ENCODE results near the gene SGSM1. TPM values are rescaled to one million over a fixed set of nuclear protein-coding genes. Genes with fewer than 3 reads are reported as not detected.

Gene SGSM1
- total RNA-seq, 1 experiment from 2014 or later = 1.1 TPM

- no peak overlapping the region for H3K4me3 ChIP-seq (ENCODE audit: insufficient read depth, low read depth, low read length)
- H3K36me3 ChIP-seq (replicated peaks; ENCODE audit: control insufficient read depth, insufficient read depth, low read length) = no peaks in the 10 kb centered on the region
- DNase-seq = no peak
Observed at GRCh38 chr22:24930678-24931077, 124.7 kb downstream of the SGSM1 start.

GRCh38 chr22:24935771-24936483 lies 129.9 kb downstream of the SGSM1 start:
- Histone ChIP-seq H3K27me3 (ENCODE audit: control insufficient read depth, insufficient read depth, low read length) (no peaks in the 10 kb centered on the region), H3K4me3 (ENCODE audit: insufficient read depth, low read depth, low read length) (no peak overlapping the region), H3K36me3 (replicated peaks; ENCODE audit: control insufficient read depth, insufficient read depth, low read length) (no peaks in the 10 kb centered on the region)
- no peak for DNase-seq

More at GRCh38 chr22:24930678-24931077, 124.7 kb downstream of the SGSM1 start:
- H3K27me3 ChIP-seq (ENCODE audit: control insufficient read depth, insufficient read depth, low read length) = no peaks in the 10 kb centered on the region

- DNase-seq = peak; percentile 52
- Histone ChIP-seq H3K27me3 (ENCODE audit: control insufficient read depth, insufficient read depth, low read length) (no peaks in the 10 kb centered on the region), H3K36me3 (replicated peaks; ENCODE audit: control insufficient read depth, insufficient read depth, low read length) (no peaks in the 10 kb centered on the region), H3K4me3 (ENCODE audit: insufficient read depth, low read depth, low read length) (no peak overlapping the region)
Observed at GRCh38 chr22:24937114-24937513, 131.1 kb downstream of the SGSM1 start.

- H3K27me3 ChIP-seq (ENCODE audit: control insufficient read depth, insufficient read depth, low read length) = no peaks in the 10 kb centered on the region
- H3K36me3 ChIP-seq (replicated peaks; ENCODE audit: control insufficient read depth, insufficient read depth, low read length) = no peaks in the 10 kb centered on the region
- peak; percentile 80 for DNase-seq
Observed at GRCh38 chr22:24938741-24939341, 132.8 kb downstream of the SGSM1 start.

GRCh38 chr22:24942301-24942700 lies 136.3 kb downstream of the SGSM1 start:
- no peak for DNase-seq
- no peaks in the 10 kb centered on the region for H3K27me3 ChIP-seq (ENCODE audit: control insufficient read depth, insufficient read depth, low read length)
- H3K4me3 ChIP-seq (ENCODE audit: insufficient read depth, low read depth, low read length) = no peak overlapping the region
- no peaks in the 10 kb centered on the region for H3K36me3 ChIP-seq (replicated peaks; ENCODE audit: control insufficient read depth, insufficient read depth, low read length)

More at GRCh38 chr22:24938741-24939341, 132.8 kb downstream of the SGSM1 start:
- H3K4me3 ChIP-seq (ENCODE audit: insufficient read depth, low read depth, low read length) = no peak overlapping the region

- no peak for DNase-seq
- H3K4me3 ChIP-seq (ENCODE audit: insufficient read depth, low read depth, low read length) = no peak overlapping the region
- no peaks in the 10 kb centered on the region for H3K36me3 ChIP-seq (replicated peaks; ENCODE audit: control insufficient read depth, insufficient read depth, low read length)
- no peaks in the 10 kb centered on the region for H3K27me3 ChIP-seq (ENCODE audit: control insufficient read depth, insufficient read depth, low read length)
Observed at GRCh38 chr22:24944217-24944937, 138.4 kb downstream of the SGSM1 start.

GRCh38 chr22:24945430-24945829 lies 139.4 kb downstream of the SGSM1 start:
- no peak for DNase-seq
- no peaks in the 10 kb centered on the region for H3K36me3 ChIP-seq (replicated peaks; ENCODE audit: control insufficient read depth, insufficient read depth, low read length)
- no peak overlapping the region for H3K4me3 ChIP-seq (ENCODE audit: insufficient read depth, low read depth, low read length)
- H3K27me3 ChIP-seq (ENCODE audit: control insufficient read depth, insufficient read depth, low read length) = no peaks in the 10 kb centered on the region

- Histone ChIP-seq H3K36me3 (replicated peaks; ENCODE audit: control insufficient read depth, insufficient read depth, low read length) (no peaks in the 10 kb centered on the region), H3K4me3 (ENCODE audit: insufficient read depth, low read depth, low read length) (no peak overlapping the region), H3K27me3 (ENCODE audit: control insufficient read depth, insufficient read depth, low read length) (no peaks in the 10 kb centered on the region)
- no peak for DNase-seq
Observed at GRCh38 chr22:24947383-24947782, 141.4 kb downstream of the SGSM1 start.

GRCh38 chr22:24947881-24948280 lies 141.9 kb downstream of the SGSM1 start:
- DNase-seq = no peak
- Histone ChIP-seq H3K27me3 (ENCODE audit: control insufficient read depth, insufficient read depth, low read length) (no peaks in the 10 kb centered on the region), H3K36me3 (replicated peaks; ENCODE audit: control insufficient read depth, insufficient read depth, low read length) (no peaks in the 10 kb centered on the region), H3K4me3 (ENCODE audit: insufficient read depth, low read depth, low read length) (no peak overlapping the region)

- no peaks in the 10 kb centered on the region; the same call in 1 of the 2 replicates for H3K27me3 ChIP-seq (ENCODE audit: control insufficient read depth, insufficient read depth, low read length)
- H3K36me3 ChIP-seq (replicated peaks; ENCODE audit: control insufficient read depth, insufficient read depth, low read length) = no peaks in the 10 kb centered on the region
- no peak overlapping the region for H3K4me3 ChIP-seq (ENCODE audit: insufficient read depth, low read depth, low read length)
- peak; percentile 52 for DNase-seq
Observed at GRCh38 chr22:24948356-24949202, 142.6 kb downstream of the SGSM1 start.

- no peaks in the 10 kb centered on the region for H3K36me3 ChIP-seq (replicated peaks; ENCODE audit: control insufficient read depth, insufficient read depth, low read length)
- H3K27me3 ChIP-seq (ENCODE audit: control insufficient read depth, insufficient read depth, low read length) = no peaks in the 10 kb centered on the region; the same call in 1 of the 2 replicates
- peak overlapping the region; percentile 26 for H3K4me3 ChIP-seq (ENCODE audit: insufficient read depth, low read depth, low read length)
- peak; percentile 87 for DNase-seq
Observed at GRCh38 chr22:24950272-24950902, 144.4 kb downstream of the SGSM1 start.

- peak within 1 kb of the TSS; percentile 74 for H3K4me3 ChIP-seq (ENCODE audit: insufficient read depth, low read depth, low read length)
- no peaks in the 10 kb centered on the region; the same call in 1 of the 2 replicates for H3K27me3 ChIP-seq (ENCODE audit: control insufficient read depth, insufficient read depth, low read length)
- peak; percentile 99 for DNase-seq
- H3K36me3 ChIP-seq (replicated peaks; ENCODE audit: control insufficient read depth, insufficient read depth, low read length) = no peaks in the 10 kb centered on the region
Observed at GRCh38 chr22:24951942-24952836, 146.2 kb downstream of the SGSM1 start, which contains the start of gene KIAA1671. Gene KIAA1671, plus strand, starts transcription at chr22:24952716. Its CDS starts 75,284 bp downstream, at chr22:25028000.

GRCh38 chr22:24952837-24953383 lies 146.9 kb downstream of the SGSM1 start:
- peak; percentile 90 for DNase-seq
- no peaks in the 10 kb centered on the region; the same call in 1 of the 2 replicates for H3K27me3 ChIP-seq (ENCODE audit: control insufficient read depth, insufficient read depth, low read length)
- H3K36me3 ChIP-seq (replicated peaks; ENCODE audit: control insufficient read depth, insufficient read depth, low read length) = no peaks in the 10 kb centered on the region
- peak overlapping the region; percentile 74 for H3K4me3 ChIP-seq (ENCODE audit: insufficient read depth, low read depth, low read length)
